IPS-15b (cell line): ENCODE measurements around the gene CAMK1G.

Experiments
- H3K27me3 ChIP-seq: one replicate; pipeline ENCODE4 v1.6.1; 2013; ENCODE audit warnings: low read length; ENCODE audit not compliant: control insufficient read depth, insufficient read depth
- H3K36me3 ChIP-seq: one replicate; pipeline ENCODE4 v1.6.1; 2013; ENCODE audit warnings: low read length; ENCODE audit not compliant: control insufficient read depth, insufficient read depth
- H3K4me1 ChIP-seq: one replicate; pipeline ENCODE4 v1.6.1; 2013; ENCODE audit warnings: mild to moderate bottlenecking, low read length; ENCODE audit not compliant: control insufficient read depth, insufficient read depth
- H3K4me3 ChIP-seq: one replicate; pipeline ENCODE4 v1.5.1; 2013; ENCODE audit warnings: low read depth, low read length
- H3K9ac ChIP-seq: one replicate; pipeline ENCODE4 v1.6.1; 2013; ENCODE audit warnings: low read depth, mild to moderate bottlenecking, low read length
- H3K9me3 ChIP-seq: one replicate; pipeline ENCODE4 v1.6.1; 2013; ENCODE audit warnings: mild to moderate bottlenecking, low read length; ENCODE audit not compliant: control insufficient read depth, insufficient read depth

Gene CAMK1G

DNA sequence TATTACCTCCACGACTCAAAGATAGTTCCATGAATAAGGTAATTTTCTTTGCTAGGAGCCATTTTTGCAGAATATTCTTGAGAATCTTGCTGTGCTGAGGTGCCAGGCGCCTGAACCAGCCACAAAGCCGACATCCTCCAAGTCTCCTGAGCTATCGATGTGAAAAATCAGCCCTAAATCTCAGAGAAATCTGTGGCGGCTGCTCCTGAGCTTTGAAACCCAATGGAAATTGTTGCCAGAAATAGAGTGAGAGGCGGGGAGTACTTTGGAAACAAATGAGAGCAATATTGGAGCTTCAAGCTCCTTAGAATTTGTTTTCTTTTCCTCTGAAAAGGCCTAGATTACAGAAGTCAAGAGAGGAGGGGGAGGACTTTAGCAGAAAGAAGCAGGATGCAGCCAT, 6.3 kb downstream of the CAMK1G start:
- no peaks in the 10 kb centered on the region for H3K36me3 ChIP-seq
- H3K4me3 ChIP-seq, result no peak overlapping the region
- H3K9ac ChIP-seq, result no peak overlapping the region
- peaks cover 14% of the 10 kb centered on the region for H3K4me1 ChIP-seq
- H3K27me3 ChIP-seq, result peaks cover 23% of the 10 kb centered on the region
- no peaks in the 10 kb centered on the region for H3K9me3 ChIP-seq

DNA sequence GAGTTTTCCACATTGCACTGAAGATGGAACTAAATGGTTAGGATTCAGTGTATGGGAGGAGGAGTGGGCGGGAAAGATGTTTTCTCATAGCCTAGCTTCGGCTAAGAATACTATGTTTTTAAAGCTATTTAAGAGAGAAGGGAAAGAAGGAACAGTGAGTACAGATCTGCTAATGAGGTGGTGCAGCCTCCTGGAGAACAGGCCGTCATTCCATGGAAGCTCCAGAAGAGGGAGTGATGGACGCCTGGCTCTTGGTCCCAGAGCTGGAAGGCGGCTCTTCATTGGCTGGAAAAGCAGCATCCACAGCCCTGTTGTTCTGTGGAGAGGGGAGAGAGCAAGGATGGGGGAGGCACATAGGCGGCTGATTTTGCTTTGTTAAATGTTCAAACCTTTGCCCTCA, 6.9 kb downstream of the CAMK1G start:
- H3K9me3 ChIP-seq, result no peaks in the 10 kb centered on the region
- H3K27me3 ChIP-seq, result peaks cover 17% of the 10 kb centered on the region
- H3K4me1 ChIP-seq, result peaks cover 14% of the 10 kb centered on the region
- no peaks in the 10 kb centered on the region for H3K36me3 ChIP-seq
- no peak overlapping the region for H3K9ac ChIP-seq
- H3K4me3 ChIP-seq, result no peak overlapping the region

DNA sequence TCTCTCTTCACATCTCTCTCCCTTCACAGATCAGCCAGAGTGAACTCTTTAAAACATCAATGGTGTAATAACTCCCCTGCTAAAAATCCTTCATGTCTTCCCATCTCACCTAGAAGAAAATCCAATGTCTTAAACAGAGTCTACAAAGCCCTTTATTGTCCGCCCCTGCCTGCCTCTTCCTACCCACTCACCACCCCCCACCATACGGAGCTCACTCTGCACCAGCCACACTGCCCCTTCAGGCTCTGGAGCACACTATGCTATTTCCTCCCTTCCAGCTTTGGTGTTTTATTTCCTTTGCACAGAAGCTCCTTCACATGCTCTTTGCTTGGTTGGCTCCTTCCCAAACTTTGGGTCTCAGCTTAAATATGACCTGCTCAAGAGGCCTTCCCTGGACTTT, 10.2 kb downstream of the CAMK1G start:
- H3K9me3 ChIP-seq, result no peaks in the 10 kb centered on the region
- H3K9ac ChIP-seq, result no peak overlapping the region
- H3K27me3 ChIP-seq, result no peaks in the 10 kb centered on the region
- no peak overlapping the region for H3K4me3 ChIP-seq
- H3K36me3 ChIP-seq, result no peaks in the 10 kb centered on the region
- H3K4me1 ChIP-seq, result no peaks in the 10 kb centered on the region

DNA sequence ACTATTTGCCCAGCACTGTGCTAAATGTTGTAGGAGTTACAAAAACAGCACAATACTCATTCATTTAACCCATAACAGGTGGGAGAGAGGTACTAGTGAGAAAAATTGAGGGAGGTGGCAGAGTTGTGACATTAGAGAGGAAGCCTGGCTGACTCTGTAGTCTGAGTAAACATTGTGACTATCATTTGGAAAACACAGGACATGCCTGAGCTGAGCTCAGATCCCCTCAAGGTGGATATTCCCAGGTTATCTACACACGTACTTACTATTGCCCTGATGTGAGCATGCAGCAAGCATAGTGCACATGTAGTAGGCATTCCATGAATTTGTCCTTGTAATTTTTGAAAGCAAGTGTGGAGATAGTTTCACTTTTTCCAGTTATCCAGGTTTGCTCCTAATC, 10.9 kb downstream of the CAMK1G start:
- Histone ChIP-seq H3K27me3 (no peaks in the 10 kb centered on the region), H3K4me3 (no peak overlapping the region), H3K36me3 (no peaks in the 10 kb centered on the region), H3K9ac (no peak overlapping the region), H3K4me1 (no peaks in the 10 kb centered on the region), H3K9me3 (no peaks in the 10 kb centered on the region)

DNA sequence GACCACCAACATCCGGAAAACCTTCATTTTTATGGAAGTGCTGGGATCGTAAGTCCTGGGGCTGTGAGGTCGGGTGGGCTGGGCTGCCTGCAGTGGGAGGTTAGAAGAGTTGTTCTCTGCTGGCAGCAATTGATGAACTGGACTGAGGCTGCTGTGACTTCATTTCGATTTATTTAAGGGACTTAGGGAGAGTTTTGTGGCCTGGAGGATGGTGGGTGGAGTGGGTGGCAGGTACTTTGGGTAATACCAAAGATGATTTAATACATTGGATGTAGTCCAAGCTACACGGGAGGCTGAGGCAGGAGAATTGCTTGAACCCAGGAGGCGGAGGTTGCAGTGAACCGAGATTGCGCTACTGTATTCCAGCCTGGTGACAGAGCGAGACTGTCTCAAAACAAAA, 11.5 kb downstream of the CAMK1G start:
- no peaks in the 10 kb centered on the region for H3K9me3 ChIP-seq
- no peaks in the 10 kb centered on the region for H3K4me1 ChIP-seq
- H3K9ac ChIP-seq, result no peak overlapping the region
- H3K4me3 ChIP-seq, result no peak overlapping the region
- H3K27me3 ChIP-seq, result peaks cover 3% of the 10 kb centered on the region
- no peaks in the 10 kb centered on the region for H3K36me3 ChIP-seq

DNA sequence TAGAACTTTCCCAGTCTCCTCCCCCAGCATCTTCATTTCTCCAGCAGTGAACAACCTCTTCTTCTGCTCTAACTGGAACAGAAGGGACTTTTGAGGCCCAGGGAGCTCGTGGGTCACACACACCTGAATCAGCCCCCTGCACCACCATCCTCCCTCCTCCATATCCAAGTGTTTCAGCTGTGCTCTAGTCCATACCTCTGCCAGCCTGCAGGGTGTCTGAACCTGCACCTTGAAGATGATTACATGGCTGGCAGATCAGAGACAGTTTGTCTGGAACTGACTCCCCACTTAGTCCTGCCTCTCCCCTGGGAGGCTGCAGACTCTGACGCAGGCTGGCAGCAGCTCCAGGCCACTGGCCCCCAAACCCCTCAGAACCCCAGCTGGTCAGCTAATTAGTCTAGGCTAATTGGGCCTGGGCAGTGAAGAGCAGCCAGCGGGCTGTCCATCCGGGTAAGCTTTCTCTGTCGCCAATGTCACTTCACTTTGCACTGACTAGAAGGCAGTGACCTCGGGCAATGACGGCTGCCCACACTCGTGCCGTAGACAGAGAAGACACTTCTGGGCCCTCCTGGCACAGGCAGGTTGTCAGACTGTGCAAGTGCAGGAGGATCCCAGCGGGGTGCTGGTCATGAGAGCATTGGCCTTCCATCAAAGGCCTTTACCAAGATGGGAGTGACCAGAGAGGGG, 12.2 kb downstream of the CAMK1G start:
- Histone ChIP-seq H3K4me1 (no peaks in the 10 kb centered on the region), H3K9me3 (no peaks in the 10 kb centered on the region), H3K4me3 (no peak overlapping the region), H3K27me3 (peaks cover 3% of the 10 kb centered on the region), H3K36me3 (no peaks in the 10 kb centered on the region), H3K9ac (no peak overlapping the region)

DNA sequence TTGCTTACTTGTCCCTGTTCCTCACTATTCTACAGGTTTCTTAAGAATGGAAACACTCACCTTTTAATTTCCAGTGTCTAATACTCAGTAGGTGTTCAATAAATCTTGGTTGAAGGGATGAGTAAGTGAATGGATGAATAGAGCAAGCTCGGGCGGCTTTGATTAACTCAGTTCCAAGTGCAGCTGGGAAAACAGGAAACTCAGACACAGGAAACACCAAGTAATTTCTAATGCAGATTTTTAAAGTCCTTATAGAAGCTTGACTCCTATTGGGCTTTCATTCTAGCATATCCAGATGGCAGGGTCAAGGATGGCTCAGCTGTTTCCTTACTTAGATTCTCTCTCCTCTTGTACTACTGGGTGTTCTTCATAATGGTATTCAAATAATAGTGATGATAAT, 14.0 kb downstream of the CAMK1G start:
- no peaks in the 10 kb centered on the region for H3K9me3 ChIP-seq
- H3K4me1 ChIP-seq, result no peaks in the 10 kb centered on the region
- H3K4me3 ChIP-seq, result no peak overlapping the region
- H3K36me3 ChIP-seq, result no peaks in the 10 kb centered on the region
- H3K27me3 ChIP-seq, result peaks cover 7% of the 10 kb centered on the region
- no peak overlapping the region for H3K9ac ChIP-seq

DNA sequence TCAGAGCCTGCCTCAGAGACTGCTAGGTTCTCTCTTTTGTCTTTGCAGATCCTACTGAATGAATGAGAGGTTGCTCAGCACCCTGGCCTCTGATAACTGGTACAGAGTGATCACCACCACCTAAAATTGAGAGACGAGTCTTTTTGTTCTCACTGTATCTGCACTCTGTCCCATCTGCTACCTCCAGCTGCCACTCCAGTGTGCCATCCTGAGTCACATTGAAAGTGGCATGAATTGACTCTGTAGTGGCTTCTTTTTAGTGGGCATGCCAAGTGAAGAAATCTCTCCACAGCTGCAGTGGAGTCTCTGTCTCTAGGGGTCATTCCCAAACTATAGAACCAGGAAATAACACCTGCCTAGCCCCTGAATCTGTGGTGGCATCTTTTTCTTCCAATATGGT, 14.7 kb downstream of the CAMK1G start:
- no peaks in the 10 kb centered on the region for H3K36me3 ChIP-seq
- no peaks in the 10 kb centered on the region for H3K9me3 ChIP-seq
- H3K4me3 ChIP-seq, result no peak overlapping the region
- H3K4me1 ChIP-seq, result no peaks in the 10 kb centered on the region
- H3K9ac ChIP-seq, result no peak overlapping the region
- peaks cover 7% of the 10 kb centered on the region for H3K27me3 ChIP-seq

DNA sequence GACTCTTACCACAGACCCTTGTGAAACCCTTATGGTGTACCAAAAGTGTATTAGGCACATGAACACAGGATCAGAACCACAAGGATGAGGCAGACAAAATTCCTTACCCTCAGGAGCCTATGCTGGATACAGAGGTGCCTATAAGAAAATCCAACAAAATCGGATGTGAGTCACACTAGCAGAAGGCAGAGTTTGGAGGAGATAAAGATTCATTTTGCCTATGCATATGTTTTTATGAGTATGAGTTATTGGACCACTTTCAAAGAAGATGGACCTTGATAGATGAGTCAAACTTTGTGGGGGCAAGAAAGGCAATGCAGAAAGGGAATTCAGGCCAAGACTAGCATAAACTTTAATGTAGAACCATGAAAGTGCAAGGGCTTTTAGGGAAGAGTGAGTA, 17.0 kb downstream of the CAMK1G start:
- H3K9me3 ChIP-seq, result no peaks in the 10 kb centered on the region
- peaks cover 7% of the 10 kb centered on the region for H3K27me3 ChIP-seq
- no peaks in the 10 kb centered on the region for H3K4me1 ChIP-seq
- no peaks in the 10 kb centered on the region for H3K36me3 ChIP-seq
- H3K4me3 ChIP-seq, result no peak overlapping the region
- H3K9ac ChIP-seq, result no peak overlapping the region

DNA sequence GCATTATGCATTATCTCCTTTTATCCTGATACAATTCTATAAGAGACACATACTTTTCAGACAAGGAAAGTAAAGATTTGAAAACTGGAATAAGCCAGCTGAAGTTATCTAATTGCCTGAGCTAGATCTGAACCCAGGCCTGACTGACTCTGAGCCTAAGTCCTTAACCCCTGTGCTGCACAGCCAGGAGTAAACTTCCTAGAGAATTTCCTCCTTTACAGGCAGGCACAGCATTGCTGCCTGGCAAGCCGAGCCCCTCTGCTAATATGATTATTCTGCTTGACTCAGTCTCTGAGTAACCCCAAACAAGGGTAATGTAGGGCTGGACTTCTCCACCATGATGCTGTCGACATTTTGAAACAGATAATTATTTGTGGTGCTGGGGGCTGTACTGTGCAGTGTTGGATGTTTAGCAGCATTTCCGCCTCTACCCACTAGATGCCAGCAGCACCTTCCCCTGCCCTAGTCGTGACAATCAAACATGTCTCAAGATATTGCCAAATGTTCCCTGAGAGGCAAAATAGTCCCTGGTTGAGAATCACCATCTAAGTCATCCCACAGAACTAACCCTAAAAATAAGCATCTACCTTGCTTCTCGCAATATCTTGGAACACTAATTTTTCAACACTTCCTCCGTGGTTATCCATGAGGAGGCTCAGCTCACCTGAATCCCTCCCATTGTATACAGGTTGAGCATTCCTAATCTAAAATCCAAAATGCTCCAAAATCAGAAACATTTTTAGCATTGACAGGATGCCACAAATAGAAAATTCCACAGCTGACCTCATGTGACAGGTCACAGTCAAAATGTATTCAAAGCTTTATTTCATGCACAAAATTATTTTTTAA, 18.5 kb downstream of the CAMK1G start:
- Histone ChIP-seq H3K9ac (no peak overlapping the region), H3K27me3 (peaks cover 7% of the 10 kb centered on the region), H3K36me3 (no peaks in the 10 kb centered on the region), H3K4me3 (no peak overlapping the region), H3K9me3 (no peaks in the 10 kb centered on the region), H3K4me1 (no peaks in the 10 kb centered on the region)

DNA sequence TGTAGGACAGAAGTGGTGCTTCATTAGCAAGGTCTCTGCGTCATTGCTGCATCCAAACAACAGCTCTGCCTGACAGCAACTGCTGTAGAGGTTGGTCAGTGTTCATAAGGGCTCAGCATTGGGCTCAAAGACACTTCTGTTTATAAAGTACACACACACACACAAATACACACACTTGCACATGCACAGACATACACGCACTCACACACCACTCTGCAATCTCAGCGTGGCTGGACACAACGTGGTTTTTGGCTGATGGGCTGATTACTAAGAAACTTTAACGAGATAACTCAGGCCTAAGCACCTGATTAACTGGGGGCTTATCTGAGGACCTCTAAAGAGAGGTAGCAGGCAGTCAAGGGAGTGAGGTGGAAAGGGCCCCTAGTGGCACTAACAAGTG, 20.4 kb downstream of the CAMK1G start:
- Histone ChIP-seq H3K9me3 (no peaks in the 10 kb centered on the region), H3K4me1 (no peaks in the 10 kb centered on the region), H3K9ac (no peak overlapping the region), H3K27me3 (peaks cover 9% of the 10 kb centered on the region), H3K4me3 (no peak overlapping the region), H3K36me3 (no peaks in the 10 kb centered on the region)

DNA sequence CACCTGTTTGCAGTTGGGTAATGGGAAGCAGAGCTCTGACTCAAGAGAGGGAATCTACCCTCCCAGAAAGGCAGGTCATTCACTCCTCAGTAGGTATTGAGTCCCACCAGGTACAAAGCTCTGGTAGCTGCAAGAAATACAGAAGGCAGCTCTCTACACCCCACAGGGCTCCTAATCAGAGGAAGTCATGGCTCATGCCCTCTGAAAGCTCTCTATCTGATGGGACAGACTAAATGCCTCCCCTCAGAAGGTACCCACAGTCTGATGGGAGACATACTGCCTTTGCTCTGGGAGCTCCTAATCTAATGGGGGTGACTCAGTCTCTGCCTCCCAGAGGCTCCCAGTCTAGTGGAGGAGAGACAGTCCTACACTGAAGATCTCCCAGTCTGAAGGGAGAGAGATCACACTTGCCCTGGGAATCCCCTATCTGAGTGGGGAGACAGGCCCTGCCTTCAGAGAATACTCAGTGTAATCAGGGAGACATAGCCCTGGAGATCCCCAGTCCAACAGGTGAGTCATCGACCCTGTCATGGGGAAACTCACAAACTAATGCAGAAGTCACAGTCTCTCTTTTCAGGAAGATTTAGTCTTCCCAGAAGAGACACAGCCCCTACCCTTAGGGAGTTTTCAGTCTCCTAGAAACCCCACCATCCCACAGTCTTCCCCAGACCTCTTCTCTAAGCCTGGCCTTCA, 23.7 kb downstream of the CAMK1G start:
- Histone ChIP-seq H3K9ac (no peak overlapping the region), H3K4me3 (no peak overlapping the region), H3K9me3 (no peaks in the 10 kb centered on the region)

More for the DNA sequence above, 23.7 kb downstream of the CAMK1G start:
- peaks cover 2% of the 10 kb centered on the region for H3K27me3 ChIP-seq
- no peaks in the 10 kb centered on the region for H3K36me3 ChIP-seq
- no peaks in the 10 kb centered on the region for H3K4me1 ChIP-seq
